ENCODE results near the gene DCXR. TPM values are rescaled to one million over a fixed set of nuclear protein-coding genes. Genes with fewer than 3 reads are reported as not detected.

The DCXR gene
- total RNA-seq, 4 donors from 2014 or later, result 23.8 to 125 (median 67.5) TPM

- Histone ChIP-seq H3K4me1 (peaks cover 0 to 10% of the 10 kb centered on the region in 2 donors), H3K36me3 (no peaks in the 10 kb centered on the region), H3K27me3 (no peaks in the 10 kb centered on the region), H3K9me3 (no peaks in the 10 kb centered on the region), H3K27ac (no peak overlapping the region), H3K4me3 (no peak overlapping the region)
- intact Hi-C loops (cut with DNase I; ENCODE audit: low total_unique reads), result no loop called here
- TF ChIP-seq POLR2A (IDR thresholded peaks at IDR 0.05) (no peak), CTCF (IDR thresholded peaks at IDR 0.05) (no peak)
- no peak for DNase-seq
Observed at GRCh38 chr17:82063424-82064415, 26.2 kb upstream of the DCXR start.

- no peak for DNase-seq
- TF ChIP-seq POLR2A (IDR thresholded peaks at IDR 0.05) (no peak), CTCF (IDR thresholded peaks at IDR 0.05) (no peak)
- Histone ChIP-seq H3K27me3 (no peaks in the 10 kb centered on the region), H3K4me1 (peaks cover 0 to 10% of the 10 kb centered on the region in 2 donors), H3K36me3 (no peaks in the 10 kb centered on the region), H3K9me3 (no peaks in the 10 kb centered on the region), H3K27ac (no peak overlapping the region), H3K4me3 (no peak overlapping the region)
- intact Hi-C loops (cut with DNase I; ENCODE audit: low total_unique reads), result no loop called here
Observed at GRCh38 chr17:82062984-82063368, 25.5 kb upstream of the DCXR start.

GRCh38 chr17:82062076-82062983 is 24.8 kb upstream of the DCXR start:
- no peak overlapping the region for H3K27ac ChIP-seq
- peaks cover 0 to 10% of the 10 kb centered on the region in 2 donors for H3K4me1 ChIP-seq
- H3K36me3 ChIP-seq, result no peaks in the 10 kb centered on the region
- H3K9me3 ChIP-seq, result no peaks in the 10 kb centered on the region
- H3K27me3 ChIP-seq, result no peaks in the 10 kb centered on the region
- DNase-seq, result no peak
- TF ChIP-seq CTCF (IDR thresholded peaks at IDR 0.05) (no peak), POLR2A (IDR thresholded peaks at IDR 0.05) (no peak)
- intact Hi-C loops (cut with DNase I; ENCODE audit: low total_unique reads), result no loop called here
- H3K4me3 ChIP-seq, result no peak overlapping the region

- H3K27ac ChIP-seq, result no peak overlapping the region
- no peak for DNase-seq
- no peaks in the 10 kb centered on the region for H3K36me3 ChIP-seq
- no peaks in the 10 kb centered on the region for H3K9me3 ChIP-seq
- H3K27me3 ChIP-seq, result no peaks in the 10 kb centered on the region
- intact Hi-C loops (cut with DNase I; ENCODE audit: low total_unique reads), result no loop called here
- no peak overlapping the region for H3K4me3 ChIP-seq
- H3K4me1 ChIP-seq, result peaks cover 0 to 10% of the 10 kb centered on the region in 2 donors
- no peak for TF ChIP-seq CTCF (IDR thresholded peaks at IDR 0.05)
- TF ChIP-seq POLR2A (IDR thresholded peaks at IDR 0.05), result no peak
Observed at GRCh38 chr17:82061047-82061925, 23.8 kb upstream of the DCXR start.
